Ascending aorta (tissue), 2 donors: ENCODE results near the gene DNAJC6. TPM values are rescaled to one million over a fixed set of nuclear protein-coding genes. Genes with fewer than 3 reads are reported as not detected.

ENCODE experiments used
- DNase-seq, 2 donors: peaks; one replicate each; pipeline ENCODE4 v3.0.0-alpha.2; 2019; ENCODE audit warnings: low spot score in 2 of 2
- H3K27ac ChIP-seq, 2 donors: fragments of 200-600 bp; sonication (generic); one replicate each; pipeline ENCODE4 v1.5.1; 2016 to 2017; ENCODE audit warnings: mild to moderate bottlenecking in 1 of 2
- H3K27me3 ChIP-seq: fragments of 200-600 bp; sonication (generic); one replicate; pipeline ENCODE4 v1.5.1; 2017
- H3K36me3 ChIP-seq, 2 donors: fragments of 200-600 bp; sonication (generic); one replicate each; pipeline ENCODE4 v1.5.1; 2016
- H3K4me1 ChIP-seq, 2 donors: fragments of 200-600 bp; sonication (generic); one replicate each; pipeline ENCODE4 v1.5.1; 2016 to 2017; ENCODE audit warnings: mild to moderate bottlenecking in 1 of 2
- H3K4me3 ChIP-seq, 2 donors: fragments of 200-600 bp; sonication (generic); one replicate each; pipeline ENCODE4 v1.5.1; 2016 to 2017; ENCODE audit warnings: mild to moderate bottlenecking in 1 of 2
- H3K9me3 ChIP-seq, 2 donors: fragments of 200-600 bp; sonication (generic); one replicate each; pipeline ENCODE4 v1.5.1; 2016
- intact Hi-C: fragments of 100-400 bp; cut with DNase I; formaldehyde crosslinking; loops from one replicate; pipeline ENCODE4 v1.15.1; 2023
- total RNA-seq: library from RNA; depleted of rRNA; stranded (reverse); fragments of >200 nt; gene quantifications from one replicate; pipeline ENCODE4 v1.1.0, GENCODE V29; 2016
- TF ChIP-seq, protein P1 (sequence below), 3 experiments: fragments of 200-600 bp in 2 of 3; fragments of 450-650 bp in 1 of 3; sonication (generic) in 2 of 3; IDR thresholded peaks; one replicate each; pipeline ENCODE4 v1.5.1; 2016 to 2019; ENCODE audit warnings: antibody characterized with exemption in 3 of 3, mild to moderate bottlenecking in 1 of 3, moderate library complexity in 1 of 3

Gene DNAJC6
- total RNA-seq, 1 donor from 2014 or later, result 0.21 TPM

DNA sequence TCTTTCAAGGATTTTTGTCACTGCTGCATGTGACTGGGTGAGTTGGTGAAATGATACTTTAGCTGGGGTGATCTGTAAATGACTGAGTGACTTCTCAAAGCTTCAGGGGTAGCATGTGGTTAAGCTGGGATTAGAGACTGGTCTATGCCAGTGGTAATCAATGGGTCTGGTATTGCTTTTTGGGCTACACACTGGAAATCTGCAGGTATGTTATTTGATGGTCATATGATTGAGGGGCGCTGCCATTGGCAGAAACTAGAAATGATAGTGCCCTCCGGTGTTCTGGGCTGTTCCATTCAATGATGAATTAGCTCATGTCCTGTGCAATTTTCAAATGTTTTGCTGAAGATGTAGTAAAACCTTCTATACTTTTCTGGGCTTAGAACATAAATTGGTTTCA is 39.7 kb upstream of the DNAJC6 start:
- Histone ChIP-seq H3K27ac (no peak overlapping the region), H3K4me3 (no peak overlapping the region), H3K27me3 (no peaks in the 10 kb centered on the region), H3K9me3 (no peaks in the 10 kb centered on the region), H3K4me1 (peaks cover 0 to 3% of the 10 kb centered on the region in 2 donors), H3K36me3 (no peaks in the 10 kb centered on the region)
- DNase-seq, result no peak
- TF ChIP-seq, protein P1, sequence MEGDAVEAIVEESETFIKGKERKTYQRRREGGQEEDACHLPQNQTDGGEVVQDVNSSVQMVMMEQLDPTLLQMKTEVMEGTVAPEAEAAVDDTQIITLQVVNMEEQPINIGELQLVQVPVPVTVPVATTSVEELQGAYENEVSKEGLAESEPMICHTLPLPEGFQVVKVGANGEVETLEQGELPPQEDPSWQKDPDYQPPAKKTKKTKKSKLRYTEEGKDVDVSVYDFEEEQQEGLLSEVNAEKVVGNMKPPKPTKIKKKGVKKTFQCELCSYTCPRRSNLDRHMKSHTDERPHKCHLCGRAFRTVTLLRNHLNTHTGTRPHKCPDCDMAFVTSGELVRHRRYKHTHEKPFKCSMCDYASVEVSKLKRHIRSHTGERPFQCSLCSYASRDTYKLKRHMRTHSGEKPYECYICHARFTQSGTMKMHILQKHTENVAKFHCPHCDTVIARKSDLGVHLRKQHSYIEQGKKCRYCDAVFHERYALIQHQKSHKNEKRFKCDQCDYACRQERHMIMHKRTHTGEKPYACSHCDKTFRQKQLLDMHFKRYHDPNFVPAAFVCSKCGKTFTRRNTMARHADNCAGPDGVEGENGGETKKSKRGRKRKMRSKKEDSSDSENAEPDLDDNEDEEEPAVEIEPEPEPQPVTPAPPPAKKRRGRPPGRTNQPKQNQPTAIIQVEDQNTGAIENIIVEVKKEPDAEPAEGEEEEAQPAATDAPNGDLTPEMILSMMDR (IDR thresholded peaks at IDR 0.05), result no peak
- intact Hi-C loops, result no loop called here

DNA sequence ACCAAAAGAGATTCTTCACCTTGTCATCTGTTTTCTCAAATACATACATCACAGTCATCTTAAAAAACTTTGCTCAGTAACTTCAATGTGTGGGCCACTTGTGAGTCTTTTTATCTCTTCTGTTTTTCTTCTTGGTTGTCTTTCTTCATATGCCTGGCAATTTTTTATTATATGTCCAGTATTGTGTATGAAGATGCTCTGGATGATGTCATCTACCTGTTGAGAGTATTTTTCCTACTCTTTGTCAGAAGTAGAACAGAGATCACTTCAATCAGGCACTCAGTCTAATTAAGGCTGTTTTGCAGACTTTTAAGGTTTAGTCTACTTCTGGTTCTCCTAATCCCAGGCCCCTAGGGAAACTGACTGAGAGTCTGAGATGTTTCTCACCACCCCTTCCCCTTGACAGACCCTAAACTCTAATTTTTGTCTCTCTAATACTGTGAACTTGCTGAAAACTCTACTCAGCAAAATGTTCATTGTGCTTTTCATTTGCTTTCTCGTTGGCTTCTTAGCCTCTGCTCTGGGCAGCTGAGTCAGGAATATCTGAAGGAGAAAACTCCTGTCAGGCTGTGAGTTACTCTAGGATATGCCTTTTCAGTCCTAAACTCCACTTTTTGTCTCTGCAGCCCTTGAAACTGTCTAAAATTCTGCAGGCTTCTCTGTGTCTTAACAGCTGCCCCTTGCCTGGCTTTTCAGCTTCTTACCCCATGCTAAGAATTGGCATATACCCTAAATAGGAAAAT is 33.0 kb upstream of the DNAJC6 start:
- DNase-seq, result no peak
- Histone ChIP-seq H3K4me1 (no peaks in the 10 kb centered on the region), H3K36me3 (no peaks in the 10 kb centered on the region), H3K9me3 (no peaks in the 10 kb centered on the region), H3K4me3 (no peak overlapping the region), H3K27me3 (no peaks in the 10 kb centered on the region), H3K27ac (no peak overlapping the region)
- TF ChIP-seq, protein P1 (IDR thresholded peaks at IDR 0.05), result no peak
- intact Hi-C loops, result no loop called here

DNA sequence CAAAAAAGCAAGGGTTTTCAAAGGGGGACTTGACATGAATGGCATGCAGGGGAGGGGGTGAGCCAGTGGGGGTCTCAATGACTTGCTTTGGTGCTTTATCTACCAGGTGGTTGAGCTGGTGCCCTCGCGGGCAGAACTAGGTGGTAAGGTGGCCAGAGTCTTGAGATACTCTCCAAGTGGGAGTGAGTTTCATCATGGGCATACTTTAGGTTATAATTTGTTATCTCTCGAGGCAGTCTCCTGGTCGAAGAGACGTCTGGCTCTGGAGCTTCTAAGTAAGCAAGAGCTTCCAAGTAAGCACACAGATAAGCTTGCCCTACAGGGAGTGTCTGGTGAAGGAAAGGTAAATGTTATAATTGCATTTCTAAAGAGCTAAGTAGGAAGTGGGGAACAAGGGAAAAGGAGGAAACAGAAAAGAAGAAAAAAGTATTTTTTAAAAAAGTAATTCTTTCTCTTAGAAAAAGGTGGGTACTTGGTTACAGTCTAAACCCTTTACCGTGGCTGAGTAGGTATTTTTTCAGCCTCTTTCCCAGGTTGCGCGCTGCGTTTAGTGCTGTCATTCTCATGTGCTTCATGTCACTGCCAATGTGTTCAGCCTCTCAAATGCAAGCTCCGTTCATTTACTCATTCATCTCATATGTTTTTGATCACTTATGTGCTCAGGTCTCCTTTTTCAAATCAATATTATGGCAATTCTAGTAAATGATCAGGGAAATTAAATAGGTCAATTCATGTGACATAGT is 31.6 kb upstream of the DNAJC6 start:
- intact Hi-C loops, result no loop called here
- no peaks in the 10 kb centered on the region for H3K27me3 ChIP-seq
- H3K27ac ChIP-seq, result no peak overlapping the region
- no peaks in the 10 kb centered on the region for H3K4me1 ChIP-seq
- H3K36me3 ChIP-seq, result no peaks in the 10 kb centered on the region
- H3K9me3 ChIP-seq, result no peaks in the 10 kb centered on the region
- no peak overlapping the region for H3K4me3 ChIP-seq
- TF ChIP-seq, protein P1 (IDR thresholded peaks at IDR 0.05), result no peak
- DNase-seq, result no peak

DNA sequence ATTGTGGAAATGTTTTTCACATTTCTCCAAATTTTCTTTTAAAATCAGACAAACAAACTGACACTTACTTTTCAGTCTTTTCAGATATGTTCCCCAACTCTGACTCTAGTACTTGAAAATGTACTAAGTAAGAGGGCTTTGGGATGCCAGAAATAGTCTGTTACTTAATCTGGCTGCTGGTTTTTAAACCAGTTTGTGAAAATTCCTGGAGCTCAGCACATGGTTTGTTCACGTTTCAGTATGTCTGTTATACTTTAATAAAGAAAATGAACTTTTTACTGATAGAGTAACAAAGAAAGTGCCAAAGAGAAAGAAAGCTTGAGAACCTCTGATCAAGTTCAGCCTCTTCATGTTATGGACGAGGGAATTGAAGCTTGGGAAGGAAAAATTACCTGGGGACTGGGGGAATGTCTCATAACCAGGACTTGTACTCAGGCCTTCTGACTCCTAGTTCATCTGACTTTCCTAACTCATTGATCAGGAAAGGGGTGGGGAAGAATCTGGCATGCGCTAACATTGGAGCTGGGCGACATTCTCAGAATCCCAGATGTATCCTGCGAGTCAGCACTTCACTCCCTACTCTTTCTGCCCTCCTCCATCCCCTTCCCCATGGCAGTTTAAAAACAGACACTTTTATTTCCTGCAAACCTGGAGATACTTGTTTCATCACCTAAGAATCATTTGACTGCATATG is 30.8 kb upstream of the DNAJC6 start:
- Histone ChIP-seq H3K27me3 (no peaks in the 10 kb centered on the region), H3K4me1 (no peaks in the 10 kb centered on the region), H3K4me3 (no peak overlapping the region), H3K27ac (no peak overlapping the region), H3K36me3 (no peaks in the 10 kb centered on the region), H3K9me3 (no peaks in the 10 kb centered on the region)
- DNase-seq, result no peak
- TF ChIP-seq, protein P1 (IDR thresholded peaks at IDR 0.05), result no peak
- intact Hi-C loops, result no loop called here

DNA sequence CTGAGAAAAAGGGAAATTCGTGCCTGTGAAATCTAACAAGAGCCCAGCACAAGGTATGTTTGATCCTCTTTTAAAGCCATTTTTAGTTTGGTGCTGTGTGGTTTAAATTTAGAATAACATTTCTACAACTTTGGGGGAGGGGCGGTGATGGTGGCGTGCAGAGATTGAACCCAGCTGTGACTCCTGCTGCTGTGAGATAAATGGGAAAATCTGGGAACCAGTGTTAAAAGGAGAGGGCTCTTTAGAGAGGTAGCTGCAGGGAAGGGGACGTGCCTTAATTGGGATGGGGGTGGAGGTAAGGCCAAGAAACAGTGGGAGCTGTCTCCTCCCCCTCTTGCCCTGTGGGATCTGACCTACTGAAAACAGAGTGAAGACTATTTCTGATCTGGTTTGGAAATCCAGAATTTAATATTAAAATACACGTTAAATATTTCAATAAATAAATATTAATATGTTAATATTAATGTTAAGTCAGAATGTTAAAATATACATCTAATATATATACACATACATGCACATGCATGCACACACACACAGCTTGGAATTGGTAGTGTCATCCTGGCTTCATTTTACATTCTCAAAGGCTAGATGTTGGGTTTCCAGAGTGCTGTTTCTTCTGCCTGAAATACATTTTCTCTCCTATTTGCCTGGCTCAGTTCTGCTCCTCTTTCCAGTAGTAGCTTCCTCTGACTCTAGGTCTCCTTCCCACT is 30.1 kb upstream of the DNAJC6 start:
- no peaks in the 10 kb centered on the region for H3K9me3 ChIP-seq
- intact Hi-C loops, result no loop called here
- TF ChIP-seq, protein P1 (IDR thresholded peaks at IDR 0.05), result no peak
- no peak overlapping the region for H3K4me3 ChIP-seq
- no peak overlapping the region for H3K27ac ChIP-seq
- no peaks in the 10 kb centered on the region for H3K36me3 ChIP-seq
- H3K4me1 ChIP-seq, result no peaks in the 10 kb centered on the region
- DNase-seq, result no peak
- H3K27me3 ChIP-seq, result no peaks in the 10 kb centered on the region
